ENCODE measurements around the gene CYP11A1.
A peak's percentile ranks its signal among the peaks of the same experiment; 100 is the strongest.

CYP11A1 gene

GRCh38 chr15:74318376-74319137 lies 48.9 kb downstream of the CYP11A1 start:
- peak; percentile 92 for DNase-seq

GRCh38 chr15:74317820-74318375 lies 49.5 kb downstream of the CYP11A1 start:
- DNase-seq: peak; percentile 92

- DNase-seq: peak; percentile 18
These were observed 51.3 kb downstream of the CYP11A1 start for GRCh38 chr15:74316141-74316540.

GRCh38 chr15:74315626-74316025 lies 51.8 kb downstream of the CYP11A1 start:
- DNase-seq: peak; percentile 31

GRCh38 chr15:74314795-74315438 lies 52.5 kb downstream of the CYP11A1 start:
- peak; percentile 45 for DNase-seq

GRCh38 chr15:74313889-74314288 lies 53.6 kb downstream of the CYP11A1 start:
- peak; percentile 48 for DNase-seq

GRCh38 chr15:74312445-74313007 lies 54.9 kb downstream of the CYP11A1 start:
- peak; percentile 96 for DNase-seq

- DNase-seq: peak; percentile 82
These were observed 55.6 kb downstream of the CYP11A1 start for GRCh38 chr15:74311734-74312444.

GRCh38 chr15:74307827-74308811 lies 59.3 kb downstream of the CYP11A1 start:
- DNase-seq: peak; percentile 94

GRCh38 chr15:74306781-74307217 lies 60.6 kb downstream of the CYP11A1 start:
- DNase-seq: peak; percentile 32

- no peak for DNase-seq
These were observed 61.8 kb downstream of the CYP11A1 start for GRCh38 chr15:74305687-74306086.

GRCh38 chr15:74304431-74304830 lies 63.0 kb downstream of the CYP11A1 start:
- peak; percentile 42 for DNase-seq

GRCh38 chr15:74303741-74304309 lies 63.6 kb downstream of the CYP11A1 start:
- peak; percentile 22 for DNase-seq

GRCh38 chr15:74302821-74303359 lies 64.6 kb downstream of the CYP11A1 start:
- peak; percentile 80 for DNase-seq

- no peak for DNase-seq
These were observed 65.7 kb downstream of the CYP11A1 start for GRCh38 chr15:74301583-74302361.

- DNase-seq: peak; percentile 44
These were observed 67.2 kb downstream of the CYP11A1 start for GRCh38 chr15:74300057-74300795.

GRCh38 chr15:74297887-74298286 lies 69.6 kb downstream of the CYP11A1 start:
- DNase-seq: no peak

GRCh38 chr15:74295800-74296199 lies 71.6 kb downstream of the CYP11A1 start:
- no peak for DNase-seq

- DNase-seq: peak; percentile 85
These were observed 73.4 kb downstream of the CYP11A1 start for GRCh38 chr15:74294010-74294409.
